Liver (tissue), 3 donors: ENCODE results near the gene PIK3R3.

Experiments used
- ATF3 ChIP-seq: IDR thresholded peaks from 2 replicates; pipeline ENCODE4 v1.6.1; 2016; ENCODE audit warnings: antibody characterized with exemption
- CTCF ChIP-seq: fragments of 150-350 bp; IDR thresholded peaks from 2 replicates; pipeline ENCODE4 v1.5.1; 2017; ENCODE audit warnings: improper control_type of control experiment, low read depth, low read length; ENCODE audit not compliant: missing input control
- EGR1 ChIP-seq, 2 donors: IDR thresholded peaks; 2 replicates each; pipeline ENCODE4 v1.6.1; 2016 to 2018; ENCODE audit warnings: antibody characterized with exemption in 2 of 2, low read depth in 2 of 2
- FOXA1 ChIP-seq: IDR thresholded peaks from 2 replicates; pipeline ENCODE4 v1.6.1; 2016; ENCODE audit warnings: antibody characterized with exemption
- GABPA ChIP-seq, 2 donors: IDR thresholded peaks in 1 of 2; conservative IDR thresholded peaks in 1 of 2; 2 replicates each; pipeline ENCODE4 v1.6.1; 2016; ENCODE audit warnings: antibody characterized with exemption in 2 of 2, mild to moderate bottlenecking in 1 of 2, moderate library complexity in 1 of 2
- JUND ChIP-seq, 2 donors: IDR thresholded peaks; 2 replicates each; pipeline ENCODE4 v1.6.1; 2016; ENCODE audit warnings: antibody characterized with exemption in 2 of 2
- NR2F2 ChIP-seq: IDR thresholded peaks from 2 replicates; pipeline ENCODE4 v1.6.1; 2016; ENCODE audit warnings: antibody characterized with exemption
- RAD21 ChIP-seq, 2 donors: IDR thresholded peaks; 2 replicates each; pipeline ENCODE4 v1.6.1; 2016; ENCODE audit warnings: antibody characterized with exemption in 2 of 2, mild to moderate bottlenecking in 2 of 2
- RXRA ChIP-seq, 2 donors: IDR thresholded peaks; 2 replicates each; pipeline ENCODE4 v1.6.1; 2017 to 2018; ENCODE audit warnings: antibody characterized with exemption in 2 of 2, mild to moderate bottlenecking in 1 of 2
- TAF1 ChIP-seq: conservative IDR thresholded peaks from 2 replicates; pipeline ENCODE4 v1.6.1; 2016; ENCODE audit warnings: antibody characterized with exemption, mild to moderate bottlenecking
- YY1 ChIP-seq: IDR thresholded peaks from 2 replicates; pipeline ENCODE4 v1.6.1; 2016; ENCODE audit warnings: antibody characterized with exemption, mild to moderate bottlenecking
- TF ChIP-seq, protein P1 (sequence below): IDR thresholded peaks from 2 replicates; pipeline ENCODE4 v1.6.1; 2016; ENCODE audit warnings: antibody characterized with exemption
- TF ChIP-seq, protein P2 (sequence below): IDR thresholded peaks from 2 replicates; pipeline ENCODE4 v1.6.1; 2016; ENCODE audit warnings: antibody characterized with exemption
- TF ChIP-seq, protein P3 (sequence below): IDR thresholded peaks from 2 replicates; pipeline ENCODE4 v1.6.1; 2016; ENCODE audit warnings: antibody characterized with exemption, mild to moderate bottlenecking
- donor health status: healthy.
- donor health status: healthy.

GRCh38 chr1:46039571-46040052 lies 92.8 kb downstream of the PIK3R3 start:
- TF ChIP-seq CTCF (no peak), NR2F2 (peak; percentile 85), ATF3 (no peak), TAF1 (no peak), EGR1 (IDR thresholded peaks at IDR 0.05; ENCODE audit: low read depth in 2 of 2) (no peak), RAD21 (IDR thresholded peaks at IDR 0.05) (peak in 1 of 2 donors; percentile 19), RXRA (IDR thresholded peaks at IDR 0.05) (no peak), FOXA1 (no peak), GABPA (IDR thresholded peaks at IDR 0.05 in 1 of 2, conservative IDR thresholded peaks at IDR 0.05 in 1 of 2) (no peak), JUND (IDR thresholded peaks at IDR 0.05) (no peak), YY1 (no peak)
- TF ChIP-seq, protein P1, sequence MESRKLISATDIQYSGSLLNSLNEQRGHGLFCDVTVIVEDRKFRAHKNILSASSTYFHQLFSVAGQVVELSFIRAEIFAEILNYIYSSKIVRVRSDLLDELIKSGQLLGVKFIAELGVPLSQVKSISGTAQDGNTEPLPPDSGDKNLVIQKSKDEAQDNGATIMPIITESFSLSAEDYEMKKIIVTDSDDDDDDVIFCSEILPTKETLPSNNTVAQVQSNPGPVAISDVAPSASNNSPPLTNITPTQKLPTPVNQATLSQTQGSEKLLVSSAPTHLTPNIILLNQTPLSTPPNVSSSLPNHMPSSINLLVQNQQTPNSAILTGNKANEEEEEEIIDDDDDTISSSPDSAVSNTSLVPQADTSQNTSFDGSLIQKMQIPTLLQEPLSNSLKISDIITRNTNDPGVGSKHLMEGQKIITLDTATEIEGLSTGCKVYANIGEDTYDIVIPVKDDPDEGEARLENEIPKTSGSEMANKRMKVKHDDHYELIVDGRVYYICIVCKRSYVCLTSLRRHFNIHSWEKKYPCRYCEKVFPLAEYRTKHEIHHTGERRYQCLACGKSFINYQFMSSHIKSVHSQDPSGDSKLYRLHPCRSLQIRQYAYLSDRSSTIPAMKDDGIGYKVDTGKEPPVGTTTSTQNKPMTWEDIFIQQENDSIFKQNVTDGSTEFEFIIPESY = no peak
- TF ChIP-seq, protein P2, sequence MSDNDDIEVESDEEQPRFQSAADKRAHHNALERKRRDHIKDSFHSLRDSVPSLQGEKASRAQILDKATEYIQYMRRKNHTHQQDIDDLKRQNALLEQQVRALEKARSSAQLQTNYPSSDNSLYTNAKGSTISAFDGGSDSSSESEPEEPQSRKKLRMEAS = no peak
- TF ChIP-seq, protein P3, sequence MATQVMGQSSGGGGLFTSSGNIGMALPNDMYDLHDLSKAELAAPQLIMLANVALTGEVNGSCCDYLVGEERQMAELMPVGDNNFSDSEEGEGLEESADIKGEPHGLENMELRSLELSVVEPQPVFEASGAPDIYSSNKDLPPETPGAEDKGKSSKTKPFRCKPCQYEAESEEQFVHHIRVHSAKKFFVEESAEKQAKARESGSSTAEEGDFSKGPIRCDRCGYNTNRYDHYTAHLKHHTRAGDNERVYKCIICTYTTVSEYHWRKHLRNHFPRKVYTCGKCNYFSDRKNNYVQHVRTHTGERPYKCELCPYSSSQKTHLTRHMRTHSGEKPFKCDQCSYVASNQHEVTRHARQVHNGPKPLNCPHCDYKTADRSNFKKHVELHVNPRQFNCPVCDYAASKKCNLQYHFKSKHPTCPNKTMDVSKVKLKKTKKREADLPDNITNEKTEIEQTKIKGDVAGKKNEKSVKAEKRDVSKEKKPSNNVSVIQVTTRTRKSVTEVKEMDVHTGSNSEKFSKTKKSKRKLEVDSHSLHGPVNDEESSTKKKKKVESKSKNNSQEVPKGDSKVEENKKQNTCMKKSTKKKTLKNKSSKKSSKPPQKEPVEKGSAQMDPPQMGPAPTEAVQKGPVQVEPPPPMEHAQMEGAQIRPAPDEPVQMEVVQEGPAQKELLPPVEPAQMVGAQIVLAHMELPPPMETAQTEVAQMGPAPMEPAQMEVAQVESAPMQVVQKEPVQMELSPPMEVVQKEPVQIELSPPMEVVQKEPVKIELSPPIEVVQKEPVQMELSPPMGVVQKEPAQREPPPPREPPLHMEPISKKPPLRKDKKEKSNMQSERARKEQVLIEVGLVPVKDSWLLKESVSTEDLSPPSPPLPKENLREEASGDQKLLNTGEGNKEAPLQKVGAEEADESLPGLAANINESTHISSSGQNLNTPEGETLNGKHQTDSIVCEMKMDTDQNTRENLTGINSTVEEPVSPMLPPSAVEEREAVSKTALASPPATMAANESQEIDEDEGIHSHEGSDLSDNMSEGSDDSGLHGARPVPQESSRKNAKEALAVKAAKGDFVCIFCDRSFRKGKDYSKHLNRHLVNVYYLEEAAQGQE = no peak
